ENCODE measurements around the gene ACSBG1. TPM values are rescaled to one million over a fixed set of nuclear protein-coding genes. Genes with fewer than 3 reads are reported as not detected.

ACSBG1 gene
- not detected in 2 replicates for total RNA-seq
- polyA plus RNA-seq = not detected in 2 replicates
- 0.02 TPM in 1 of 2 replicates, not detected in the other for polyA plus RNA-seq (2012)
- polyA minus RNA-seq (ENCODE audit: low replicate concordance) = 3.1 TPM in 1 of 2 replicates, not detected in the other

DNA sequence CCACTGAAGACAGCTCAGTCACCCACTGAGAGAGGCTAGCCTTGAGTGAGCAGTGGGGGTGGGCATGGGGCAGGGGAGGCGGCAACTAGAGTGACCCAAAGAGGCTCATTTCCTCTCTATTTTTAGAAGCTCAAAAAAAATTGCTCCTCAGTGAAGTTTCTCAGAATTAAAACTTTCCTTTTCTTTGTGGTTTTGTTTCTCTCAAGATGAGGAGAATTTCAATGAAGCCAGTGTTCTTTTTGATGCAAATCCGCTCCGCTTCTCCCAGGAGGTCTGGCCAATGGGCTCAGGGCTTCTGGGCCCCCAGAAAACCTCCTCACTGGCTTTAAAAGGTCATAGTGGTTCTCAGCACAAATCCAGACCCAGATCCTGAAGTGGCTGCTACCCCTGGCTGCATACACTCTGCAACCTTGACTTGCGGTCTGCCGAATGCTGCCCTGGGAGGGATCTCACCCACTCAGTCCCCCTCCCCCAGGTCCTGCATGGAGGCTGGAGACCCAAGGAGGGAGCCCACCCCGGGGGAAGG lies at the start of gene ACSBG1:
TSS of gene ACSBG1 (minus strand) at position 51 of the 526 bp plus-strand sequence. CDS start 64 bp downstream, outside the sequence.
- H3K79me2 ChIP-seq (ENCODE audit: control insufficient read depth, insufficient read depth, low read length) = no peaks in the 10 kb centered on the region
- H3K9ac ChIP-seq (ENCODE audit: insufficient read depth, low read length) = no peak within 1 kb of the TSS
- no peaks in the 10 kb centered on the region for H3K4me1 ChIP-seq (ENCODE audit: control insufficient read depth, extremely low read depth, insufficient read depth, low read length)
- no peaks in the 10 kb centered on the region for H4K20me1 ChIP-seq (ENCODE audit: control insufficient read depth, extremely low read depth, insufficient read depth, low read length)
- no peak within 1 kb of the TSS for H3K27ac ChIP-seq (ENCODE audit: insufficient read depth, low read length)
- H2AFZ ChIP-seq (ENCODE audit: low read length) = no peak within 1 kb of the TSS
- TF ChIP-seq EZH2 (IDR thresholded peaks at IDR 0.05; ENCODE audit: low read length, missing control alignments) (no peak), CTCF (conservative IDR thresholded peaks at IDR 0.05 in 1 of 2, IDR thresholded peaks at IDR 0.05 in 1 of 2; ENCODE audit: low read depth in 1 of 2, low read length in 2 of 2) (no peak)
- H3K36me3 ChIP-seq (ENCODE audit: control insufficient read depth, insufficient read depth, low read length) = no peaks in the 10 kb centered on the region
- no peak within 1 kb of the TSS for H3K4me3 ChIP-seq (replicated peaks in 1 of 4; ENCODE audit: control extremely low read depth in 1 of 4, insufficient read depth in 1 of 4, low read depth in 3 of 4, low read length in 4 of 4)
- H3K9me3 ChIP-seq (ENCODE audit: control insufficient read depth, insufficient read depth, low read depth, low read length) = no peaks in the 10 kb centered on the region
- H3K27me3 ChIP-seq (ENCODE audit: control insufficient read depth, insufficient read depth, low read length) = peaks cover 3% of the 10 kb centered on the region
- H3K4me2 ChIP-seq (ENCODE audit: extremely low read depth, insufficient read depth, low read length) = no peak within 1 kb of the TSS
- no peak for DNase-seq (ENCODE audit: low read depth in 2 of 2)

GRCh38 chr15:78282324-78282723 lies 48.0 kb upstream of the ACSBG1 start:
- peaks cover 13% of the 10 kb centered on the region for H3K36me3 ChIP-seq (ENCODE audit: control insufficient read depth, insufficient read depth, low read length)

More at GRCh38 chr15:78282324-78282723, 48.0 kb upstream of the ACSBG1 start:
- TF ChIP-seq EZH2 (IDR thresholded peaks at IDR 0.05; ENCODE audit: low read length, missing control alignments) (no peak), CTCF (conservative IDR thresholded peaks at IDR 0.05 in 1 of 2, IDR thresholded peaks at IDR 0.05 in 1 of 2; ENCODE audit: low read depth in 1 of 2, low read length in 2 of 2) (no peak)
- no peak overlapping the region for H3K9ac ChIP-seq (ENCODE audit: insufficient read depth, low read length)
- no peak overlapping the region for H3K27ac ChIP-seq (ENCODE audit: insufficient read depth, low read length)
- no peaks in the 10 kb centered on the region for H3K79me2 ChIP-seq (ENCODE audit: control insufficient read depth, insufficient read depth, low read length)
- peak in 1 of 2 donors; percentile 34 for DNase-seq (ENCODE audit: low read depth in 2 of 2)
- no peaks in the 10 kb centered on the region for H3K9me3 ChIP-seq (ENCODE audit: control insufficient read depth, insufficient read depth, low read depth, low read length)
- no peak overlapping the region for H2AFZ ChIP-seq (ENCODE audit: low read length)
- no peaks in the 10 kb centered on the region for H4K20me1 ChIP-seq (ENCODE audit: control insufficient read depth, extremely low read depth, insufficient read depth, low read length)
- no peak overlapping the region for H3K4me2 ChIP-seq (ENCODE audit: extremely low read depth, insufficient read depth, low read length)
- H3K27me3 ChIP-seq (ENCODE audit: control insufficient read depth, insufficient read depth, low read length) = no peaks in the 10 kb centered on the region
- H3K4me3 ChIP-seq (replicated peaks in 1 of 4; ENCODE audit: control extremely low read depth in 1 of 4, insufficient read depth in 1 of 4, low read depth in 3 of 4, low read length in 4 of 4) = no peak overlapping the region
- no peaks in the 10 kb centered on the region for H3K4me1 ChIP-seq (ENCODE audit: control insufficient read depth, extremely low read depth, insufficient read depth, low read length)

All from fibroblast of lung (primary cell).